ENCODE results near the gene SLC10A7.
A peak's percentile ranks its signal among the peaks of the same experiment; 100 is the strongest.
"Not testable (repeated sequence)": the region's sequence is repeated elsewhere in the genome, so short reads cannot be mapped to it uniquely, and the experiment has no call there.

Gene SLC10A7

DNA sequence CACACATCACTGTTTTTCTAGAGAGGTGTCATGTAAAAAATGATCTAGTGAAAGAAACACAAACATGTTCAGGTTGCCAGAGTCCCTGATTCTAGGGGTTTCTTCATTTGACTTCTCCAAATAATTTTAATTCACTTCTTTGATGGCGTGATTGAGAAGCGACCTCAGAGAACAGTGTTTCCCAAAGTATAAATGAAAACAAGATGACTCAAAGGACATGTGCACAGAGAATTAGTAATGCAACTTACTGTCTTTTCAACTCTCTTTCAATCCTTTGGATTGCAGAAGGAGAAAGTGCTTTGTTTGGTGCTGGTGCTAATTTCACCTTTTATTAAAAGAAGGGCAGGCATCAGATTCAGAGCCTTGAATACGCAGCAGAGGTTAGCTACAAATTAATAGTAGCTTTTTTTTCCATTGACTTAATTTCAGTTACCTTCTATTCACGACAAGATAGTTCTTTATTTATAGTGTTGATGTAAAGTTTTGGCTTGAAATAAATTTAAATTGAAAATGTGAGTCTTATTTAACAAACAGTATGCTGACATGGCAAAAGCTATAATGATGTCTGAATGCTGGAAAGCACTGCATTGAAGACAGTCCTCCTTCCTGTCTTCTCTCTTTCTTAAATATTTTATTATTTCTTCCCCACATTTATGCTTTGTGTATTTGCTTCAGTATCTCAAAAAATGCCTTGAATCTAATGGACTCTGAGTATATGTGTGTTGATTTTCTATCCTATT lies 85.1 kb downstream of the SLC10A7 start:
- DNase-seq = no peak

DNA sequence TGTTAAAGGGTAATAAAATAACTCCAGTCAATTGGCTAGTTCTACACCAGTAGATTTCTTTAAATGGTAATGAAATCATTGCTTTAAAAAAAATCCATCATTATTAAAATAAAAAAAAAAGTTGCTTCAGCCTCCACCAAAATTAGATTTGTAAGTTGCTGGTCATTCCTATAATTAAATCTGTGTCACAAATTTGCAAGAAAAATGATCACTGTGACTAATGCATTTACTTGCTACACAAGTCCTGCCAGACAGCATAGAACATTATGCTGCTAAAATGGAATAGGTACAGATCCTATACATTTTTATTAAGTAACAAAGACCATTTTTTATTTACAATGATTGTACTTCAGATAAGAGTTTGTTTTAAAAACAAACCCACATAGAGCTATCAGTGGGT lies 85.8 kb downstream of the SLC10A7 start:
- no peak for DNase-seq

DNA sequence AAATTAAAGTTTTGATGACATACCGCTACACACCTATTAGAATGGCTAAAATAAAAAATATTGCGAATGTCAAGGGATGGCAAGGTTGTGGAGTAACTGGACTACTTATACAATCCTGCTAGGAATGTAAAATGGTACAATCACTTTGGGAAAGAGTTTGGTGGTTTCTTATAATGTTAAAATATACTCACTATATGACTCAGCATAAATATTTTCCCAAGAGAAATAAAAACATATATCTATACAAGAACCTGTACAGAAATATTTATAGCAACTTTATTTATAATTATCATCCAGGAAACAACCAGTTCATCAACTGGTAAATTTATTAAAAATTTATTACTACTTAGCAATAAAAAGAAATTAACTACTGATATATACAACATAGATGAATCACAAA lies 89.7 kb downstream of the SLC10A7 start:
- no peak for DNase-seq

DNA sequence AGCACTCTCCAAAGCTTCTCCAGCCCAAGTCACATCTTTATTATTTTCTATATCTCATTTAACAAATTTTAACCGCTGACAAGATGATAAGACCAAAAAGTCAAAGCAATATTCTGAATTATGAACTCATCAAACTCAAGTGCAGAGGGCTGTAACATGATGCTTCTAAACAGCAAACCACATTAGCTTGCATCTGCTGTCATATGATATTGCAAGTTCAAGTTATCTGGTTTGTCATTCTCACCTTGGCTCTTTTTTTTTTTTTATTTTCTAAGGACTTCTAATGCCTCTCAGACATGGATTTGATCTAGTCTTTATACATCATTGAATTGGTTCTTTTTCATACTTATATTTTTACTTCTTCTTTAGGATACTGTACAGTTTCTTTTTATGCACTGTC lies 93.4 kb downstream of the SLC10A7 start:
- DNase-seq = no peak

DNA sequence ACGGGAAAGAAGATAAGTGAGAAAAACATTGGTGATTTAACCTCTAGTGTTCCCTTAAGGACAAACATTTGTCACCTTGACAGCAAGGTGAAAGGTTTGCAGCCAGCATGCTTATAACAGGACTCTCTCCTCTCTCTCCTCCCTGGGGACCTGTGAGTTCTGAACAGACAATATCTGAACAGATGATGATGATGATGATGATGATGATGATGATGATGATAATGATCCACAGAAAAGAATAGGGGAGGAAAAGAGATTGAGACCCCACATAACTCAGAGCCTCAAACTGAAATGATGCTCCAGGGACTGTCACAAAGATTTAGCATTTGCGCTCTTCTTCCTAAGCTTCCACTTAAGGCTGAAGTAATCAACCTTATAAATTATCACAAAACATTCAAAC lies 103.9 kb downstream of the SLC10A7 start:
- no peak for DNase-seq

DNA sequence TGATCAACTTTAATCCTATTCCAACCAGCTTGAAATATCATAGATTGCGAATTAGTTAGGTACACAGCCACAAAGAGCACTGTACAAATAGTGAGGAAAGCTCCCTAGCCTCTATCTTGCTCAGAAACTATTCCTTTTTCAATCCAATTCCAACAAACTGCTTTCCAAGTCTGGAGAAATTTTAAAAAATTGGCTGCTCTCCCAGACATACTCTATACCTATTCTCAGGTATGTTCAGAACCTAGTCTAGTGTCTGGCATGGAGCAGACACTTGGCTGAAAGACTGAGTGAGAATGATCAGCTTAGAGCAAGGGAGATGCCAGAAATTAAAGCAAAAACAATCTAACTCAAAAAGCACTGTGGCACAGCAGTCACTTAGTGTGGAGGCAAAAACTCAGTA lies 105.9 kb downstream of the SLC10A7 start:
- no peak for DNase-seq

DNA sequence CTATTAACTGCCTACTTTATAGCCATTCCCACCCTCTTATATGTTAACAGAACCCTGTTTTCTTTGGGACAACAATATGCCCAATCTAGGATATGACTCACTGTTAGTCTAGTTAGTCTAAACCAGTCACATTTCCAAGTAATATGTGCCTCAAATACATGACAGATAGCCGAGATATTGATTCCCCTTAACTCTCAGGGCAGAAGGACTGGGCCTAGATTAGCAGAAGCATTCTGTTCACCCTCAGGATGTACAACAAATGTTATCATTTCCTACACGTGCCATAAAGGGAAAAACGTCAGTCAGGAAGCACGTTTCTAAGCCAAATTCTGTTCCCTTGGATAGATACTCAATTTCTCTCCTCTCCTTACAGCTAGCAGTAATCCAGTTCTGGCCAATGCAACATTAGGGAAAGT lies 114.1 kb downstream of the SLC10A7 start:
- DNase-seq = no peak

DNA sequence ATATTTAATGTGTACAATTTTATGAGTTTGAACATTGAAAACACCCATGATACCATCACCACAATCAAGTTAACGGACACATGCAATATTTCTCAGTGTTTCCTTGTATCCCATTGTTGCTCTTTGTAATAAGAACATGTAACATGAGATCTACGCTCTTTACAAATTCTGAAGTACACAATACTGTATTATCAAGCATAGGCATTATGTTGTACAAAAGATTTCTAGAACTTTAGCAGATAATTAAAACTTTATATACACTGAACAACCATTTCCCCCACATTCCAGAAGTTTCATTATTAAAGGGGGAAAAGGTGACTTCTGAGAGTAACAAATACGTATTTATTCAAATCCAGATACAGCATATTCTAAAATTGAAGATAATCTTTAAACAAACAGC lies 114.5 kb downstream of the SLC10A7 start:
- no peak for DNase-seq

DNA sequence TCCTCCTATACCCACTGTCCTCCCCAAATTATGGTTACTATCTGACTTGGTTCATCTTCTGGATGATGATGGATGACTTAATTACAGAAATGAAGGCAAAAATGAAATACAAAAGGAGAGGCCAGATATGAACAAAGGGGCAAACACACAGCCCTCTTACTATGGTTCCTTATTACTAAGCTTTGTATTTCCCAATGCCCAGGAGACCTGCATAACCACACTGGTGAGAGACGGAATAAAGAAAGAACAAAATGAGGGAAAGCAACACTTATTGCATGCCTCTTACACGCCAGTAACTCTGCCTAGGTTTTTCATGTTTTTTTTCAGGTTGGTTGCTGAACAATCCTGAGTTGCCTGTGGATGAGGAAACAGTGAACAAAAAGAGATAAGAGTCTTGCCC lies 120.5 kb downstream of the SLC10A7 start:
- DNase-seq = no peak

DNA sequence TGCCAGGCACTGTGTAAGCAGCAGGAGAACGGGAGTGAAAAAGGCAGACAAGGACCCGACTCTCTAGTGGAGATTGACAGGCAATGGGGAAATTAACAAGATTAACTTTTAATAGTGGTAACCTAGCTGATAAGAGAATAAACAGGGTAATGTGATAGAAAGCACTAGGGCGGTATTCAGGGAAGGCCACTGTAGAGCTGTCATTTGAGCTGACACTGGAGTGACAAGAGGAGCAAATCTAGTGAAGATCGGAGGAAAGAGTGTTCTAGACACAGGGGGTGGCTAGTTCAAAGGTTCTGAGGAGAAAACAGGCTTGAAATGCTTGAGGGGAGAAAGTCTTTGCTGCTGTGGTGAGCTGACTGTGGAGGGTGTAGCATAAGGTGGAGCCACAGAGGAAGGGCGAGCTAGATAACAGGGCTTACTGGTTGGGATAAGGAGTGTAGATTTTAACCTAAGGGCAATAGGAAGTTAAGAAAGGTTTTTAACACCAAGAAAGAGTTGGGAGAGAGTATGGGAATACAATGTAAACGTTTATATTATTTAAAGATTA lies 122.8 kb downstream of the SLC10A7 start:
- no peak for DNase-seq

DNA sequence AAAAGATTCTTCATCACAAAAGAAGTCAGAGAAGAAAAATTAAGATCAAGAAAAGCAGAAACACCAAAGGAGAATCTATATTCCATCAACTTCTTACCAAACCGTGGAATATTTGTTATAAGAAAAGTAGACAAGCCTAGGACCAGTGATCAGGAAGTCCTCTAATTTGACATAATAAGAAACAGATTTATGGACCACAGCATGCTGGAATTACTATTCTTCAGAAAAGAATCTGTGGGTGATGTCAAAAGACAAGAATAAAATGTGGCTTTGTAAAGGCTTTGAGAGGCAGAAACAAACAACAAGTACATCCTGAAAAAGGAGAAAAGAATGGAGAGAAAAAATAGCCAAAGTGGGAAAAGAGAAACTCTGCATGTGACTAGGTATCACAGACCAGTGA lies 123.3 kb downstream of the SLC10A7 start:
- no peak for DNase-seq

DNA sequence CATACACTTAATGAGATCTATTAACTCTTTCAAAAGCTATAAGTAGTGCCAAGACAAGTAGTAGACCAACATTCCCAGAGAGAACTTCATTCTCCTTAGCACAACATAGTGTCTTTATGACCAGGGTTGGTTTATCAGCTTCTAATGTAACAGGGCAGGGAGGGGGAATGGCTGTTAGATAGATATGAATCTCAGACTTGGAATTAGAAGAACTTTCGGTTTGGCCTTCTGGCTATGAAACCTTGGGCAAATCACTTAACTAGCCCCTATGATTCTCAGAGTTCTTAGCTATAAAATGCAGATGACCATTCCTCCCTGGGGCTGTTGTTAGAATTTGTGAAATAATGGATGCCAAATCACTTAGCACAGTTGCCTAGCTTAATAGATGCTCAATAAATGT lies 132.2 kb downstream of the SLC10A7 start:
- DNase-seq = no peak

DNA sequence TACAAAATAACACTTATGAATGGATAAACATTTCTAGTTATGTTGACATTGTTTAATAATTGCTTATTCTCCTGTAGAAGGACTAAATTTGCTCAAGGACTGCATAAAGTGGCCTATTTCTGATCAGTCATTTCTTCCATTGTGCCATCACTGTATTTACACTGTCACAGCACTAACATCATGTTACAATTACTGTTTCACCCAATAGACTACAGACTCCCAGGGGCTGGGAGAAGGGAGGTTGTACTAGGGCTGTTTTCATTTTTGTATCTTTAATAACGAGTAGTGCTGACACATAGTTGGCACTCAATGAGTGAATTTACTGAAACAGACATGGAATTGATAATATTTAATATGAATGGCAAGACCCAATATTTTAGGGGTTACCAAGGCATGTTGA lies 139.5 kb downstream of the SLC10A7 start:
- no peak for DNase-seq

DNA sequence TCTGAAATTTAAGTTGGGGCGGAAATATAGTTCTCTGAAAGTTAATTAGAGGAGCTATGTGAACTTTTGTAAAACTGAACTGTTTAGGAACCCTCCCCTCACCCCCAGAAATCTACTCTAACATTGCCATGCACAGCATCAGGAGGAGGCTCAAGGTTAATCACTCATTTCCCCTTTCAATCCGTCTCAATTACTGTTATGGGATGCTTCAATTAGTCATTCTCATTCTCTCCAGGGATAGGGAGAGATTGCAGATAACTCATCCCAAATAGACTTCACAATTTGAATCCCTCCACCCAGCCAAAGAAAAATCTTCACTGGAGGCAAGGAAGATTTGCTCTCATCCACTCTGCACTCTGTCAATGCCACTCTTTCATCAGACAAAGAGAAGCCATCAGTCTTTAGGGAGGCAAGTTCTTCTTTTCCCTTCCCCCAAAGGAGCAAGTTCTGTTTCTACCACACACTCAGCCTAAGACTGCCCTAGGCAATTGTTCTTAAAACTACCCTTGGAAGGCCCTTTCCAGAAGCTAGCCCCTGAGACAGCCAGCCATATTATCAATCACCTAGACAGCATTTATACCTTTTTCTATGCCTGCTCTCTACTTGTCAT lies 140.4 kb downstream of the SLC10A7 start:
- no peak for DNase-seq

DNA sequence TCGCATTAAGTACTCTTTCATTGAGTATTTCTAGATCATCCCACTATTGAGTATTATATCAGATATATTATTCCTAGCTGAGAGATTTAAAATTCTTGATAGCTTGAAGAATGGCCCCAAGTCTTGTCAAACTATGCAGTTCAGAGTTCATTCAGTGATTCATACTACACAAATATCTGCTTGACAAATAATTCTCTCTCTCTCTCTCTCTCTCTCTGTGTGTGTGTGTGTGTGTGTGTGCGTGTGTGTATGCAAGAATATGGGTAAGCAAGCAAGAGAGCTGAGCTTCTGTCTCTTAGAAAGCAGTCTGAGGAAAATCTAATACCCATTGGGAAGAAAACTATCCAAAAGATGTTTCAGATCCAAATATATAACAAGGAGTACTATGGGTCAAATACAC lies 142.0 kb downstream of the SLC10A7 start:
- DNase-seq = peak; percentile 15

DNA sequence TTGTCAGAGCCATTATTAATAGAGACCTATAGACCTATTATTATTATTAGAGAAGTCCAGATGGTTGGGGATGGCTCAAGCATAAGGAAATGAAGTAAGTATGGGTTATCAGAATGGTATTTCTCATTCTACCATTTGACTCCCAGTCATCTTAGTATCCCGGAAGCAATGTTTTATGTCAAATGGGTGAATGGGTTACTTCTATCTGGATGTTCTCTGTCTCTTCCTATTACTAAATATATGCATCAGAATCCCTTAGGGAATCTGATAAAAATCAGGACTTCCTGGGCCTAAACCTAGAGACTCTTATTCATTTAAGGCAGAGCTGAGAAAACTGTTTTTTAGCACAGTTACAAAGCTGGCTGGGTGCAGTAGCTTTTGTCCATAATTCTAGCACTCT lies 149.9 kb downstream of the SLC10A7 start:
- no peak for DNase-seq

DNA sequence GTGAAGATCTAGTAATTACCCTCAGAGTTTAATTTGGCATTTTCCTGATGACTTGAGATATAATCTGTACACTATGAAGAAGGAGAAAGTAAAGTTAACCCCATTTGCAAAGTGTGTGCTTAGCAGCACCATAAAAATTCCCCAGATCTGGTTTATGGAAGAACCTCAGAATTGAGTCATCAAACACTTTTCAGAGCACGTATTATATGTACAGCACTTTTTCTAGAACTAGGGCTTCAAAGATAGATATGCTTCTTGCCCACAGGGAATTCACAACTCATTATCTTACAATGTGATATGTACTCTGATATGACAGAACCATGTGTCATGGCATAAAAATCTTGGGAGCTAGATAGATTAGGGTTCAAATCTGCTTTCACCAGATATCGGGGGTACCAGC lies 150.9 kb downstream of the SLC10A7 start:
- DNase-seq = no peak

DNA sequence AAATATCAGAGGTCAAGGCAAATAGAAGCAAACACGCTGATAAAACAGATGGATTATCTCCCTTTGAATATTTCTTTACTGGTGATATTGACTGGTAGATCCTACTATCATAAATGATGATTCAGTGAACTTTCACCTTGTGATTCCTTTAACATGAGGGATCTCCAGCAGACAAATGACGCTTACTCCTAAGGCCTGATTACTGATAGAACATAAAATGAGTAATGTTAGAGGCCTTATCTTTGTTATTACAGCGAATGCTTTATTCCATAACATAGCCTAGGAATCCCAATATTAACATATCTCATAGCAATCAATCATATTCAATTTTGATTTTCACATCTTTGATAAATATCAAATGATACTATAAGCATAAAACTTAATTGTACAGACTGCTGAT lies 152.3 kb downstream of the SLC10A7 start:
- DNase-seq = no peak

DNA sequence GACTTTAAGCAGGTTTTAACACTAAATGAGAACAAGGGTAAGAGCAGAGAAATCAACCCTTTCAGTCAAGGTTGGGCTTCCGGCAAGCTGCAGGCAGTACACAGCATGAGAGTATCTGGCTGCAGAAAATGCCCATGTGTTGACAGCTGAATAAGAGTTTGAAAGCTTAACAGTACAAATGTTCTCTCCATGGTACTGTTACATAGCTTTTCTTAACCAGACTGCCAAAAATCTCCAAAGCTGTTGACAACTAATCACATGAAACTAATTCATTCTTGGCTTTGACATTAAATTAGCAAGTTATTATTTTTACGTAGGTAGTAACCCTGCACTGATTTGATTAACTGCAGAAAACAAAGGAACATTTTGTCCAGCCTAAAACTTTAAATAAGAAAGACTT lies 153.5 kb downstream of the SLC10A7 start:
- DNase-seq = no peak

DNA sequence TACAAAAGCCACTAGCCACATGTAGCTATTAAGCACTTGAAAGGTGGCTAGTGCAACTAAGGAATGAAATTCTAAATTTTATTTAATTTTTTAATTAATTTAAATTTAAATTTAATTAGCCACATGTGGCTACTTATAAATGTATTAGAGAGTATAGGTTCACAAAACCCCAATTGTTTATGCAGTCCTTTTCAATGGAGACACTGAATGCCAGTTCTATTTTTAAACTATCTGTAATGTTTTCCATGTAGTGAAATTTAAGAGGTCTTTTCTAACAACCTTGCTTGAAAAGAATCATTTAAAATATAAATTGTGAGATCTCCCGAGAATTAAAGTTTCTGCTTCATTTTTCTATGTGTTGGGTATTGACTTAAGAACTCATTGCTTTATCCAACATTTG lies 154.4 kb downstream of the SLC10A7 start:
- no peak for DNase-seq

DNA sequence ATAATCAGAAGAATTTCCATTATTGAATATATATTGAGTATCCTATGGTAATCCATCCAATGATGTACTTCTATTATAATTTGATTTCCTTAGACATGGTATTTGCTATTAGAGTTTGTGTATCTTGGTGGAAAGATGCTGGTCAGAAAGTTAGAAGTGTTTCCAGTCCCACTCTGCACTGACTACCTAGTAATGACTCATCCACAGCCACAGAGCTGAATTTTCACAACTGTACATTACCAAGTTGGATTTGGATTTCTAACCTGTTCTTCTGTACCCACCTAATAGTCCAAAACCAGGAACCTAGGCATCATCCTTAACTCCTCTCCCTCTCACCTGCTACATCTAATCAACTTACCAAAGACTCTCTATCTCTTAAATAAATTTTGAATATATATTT lies 162.0 kb downstream of the SLC10A7 start:
- no peak for DNase-seq

DNA sequence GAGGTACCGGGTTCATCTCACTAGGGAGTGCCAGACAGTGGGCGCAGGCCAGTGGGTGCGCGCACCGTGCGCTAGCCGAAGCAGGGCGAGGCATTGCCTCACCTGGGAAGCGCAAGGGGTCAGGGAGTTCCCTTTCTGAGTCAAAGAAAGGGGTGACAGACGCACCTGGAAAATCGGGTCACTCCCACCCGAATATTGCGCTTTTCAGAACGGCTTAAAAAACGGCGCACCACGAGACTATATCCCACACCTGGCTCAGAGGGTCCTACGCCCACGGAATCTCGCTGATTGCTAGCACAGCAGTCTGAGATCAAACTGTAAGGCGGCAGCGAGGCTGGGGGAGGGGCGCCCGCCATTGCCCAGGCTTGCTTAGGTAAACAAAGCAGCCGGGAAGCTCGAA lies 171.6 kb downstream of the SLC10A7 start:
- not testable (repeated sequence) for DNase-seq

DNA sequence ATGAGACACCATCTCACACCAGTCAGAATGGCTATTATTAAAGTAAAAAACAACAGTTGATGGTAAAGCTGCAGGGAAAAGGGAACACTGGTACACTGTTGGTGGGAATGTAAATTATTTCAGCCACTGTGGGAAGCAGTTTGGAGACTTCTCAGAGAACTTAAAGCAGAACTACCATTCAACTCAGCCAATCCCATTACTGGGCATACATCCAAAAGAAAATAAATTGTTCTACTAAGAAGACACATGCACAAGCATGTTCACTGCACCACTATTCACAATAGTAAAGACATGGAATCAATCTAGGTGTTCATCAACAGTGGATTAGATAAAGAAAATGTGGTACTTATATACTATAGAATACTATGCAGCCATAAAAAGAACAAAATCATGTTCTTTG lies 172.4 kb downstream of the SLC10A7 start:
- no peak for DNase-seq

DNA sequence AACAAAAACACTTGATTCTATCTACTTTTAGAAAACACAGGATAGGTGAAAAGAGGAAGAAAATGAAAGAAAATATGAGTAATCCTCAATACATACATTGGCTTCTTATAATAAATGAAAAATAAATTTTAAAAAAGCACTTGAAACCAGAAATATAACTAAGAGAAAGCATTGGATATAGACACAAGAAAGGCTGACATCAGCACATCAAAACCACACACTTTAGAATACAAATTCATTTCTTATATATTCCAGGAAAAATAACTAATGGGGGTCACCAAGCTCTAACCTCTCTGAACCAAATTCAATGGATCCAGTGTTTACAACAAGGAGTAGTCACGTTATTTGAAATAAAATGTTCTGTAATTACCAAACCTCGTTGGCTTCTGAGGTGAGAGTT lies 173.9 kb downstream of the SLC10A7 start:
- no peak for DNase-seq

DNA sequence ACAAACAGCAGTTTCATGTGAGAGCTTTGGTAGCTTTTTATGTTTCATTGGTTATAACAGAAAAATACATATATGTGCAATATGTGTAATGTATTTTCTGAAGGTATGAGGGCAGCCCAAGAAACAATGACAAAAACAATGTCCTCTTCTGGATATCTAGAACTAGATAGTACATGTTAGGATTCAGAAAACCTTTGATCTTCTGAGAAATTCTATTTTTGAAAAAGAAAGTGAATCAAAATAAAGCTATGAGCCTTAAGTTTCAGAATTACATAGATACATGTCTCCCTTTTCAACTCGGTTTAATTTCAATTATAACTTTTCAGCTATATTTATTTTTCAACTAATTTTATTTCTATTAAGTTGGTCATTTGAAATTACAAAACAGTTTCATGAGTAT lies 175.5 kb downstream of the SLC10A7 start:
- DNase-seq = no peak
